Measurements from ENCODE around the gene MS4A10.

The MS4A10 gene

GRCh38 chr11:60763692-60764369, 21.3 kb upstream of the MS4A10 start:
- Histone ChIP-seq H3K4me1 (no peaks in the 10 kb centered on the region), H3K4me3 (ENCODE audit: low read depth, low read length) (no peak overlapping the region), H3K9me3 (no peaks in the 10 kb centered on the region), H3K27me3 (0 out of 2 replicates have a peak, but pooled peaks cover under 1% of the 10 kb centered on the region), H3K36me3 (no peaks in the 10 kb centered on the region)
- TF ChIP-seq CTCF (IDR thresholded peaks at IDR 0.05; ENCODE audit: low read depth, low read length) = no peak
- DNase-seq = no peak

- Histone ChIP-seq H3K4me1 (no peaks in the 10 kb centered on the region), H3K27me3 (no peaks in the 10 kb centered on the region), H3K36me3 (no peaks in the 10 kb centered on the region), H3K9me3 (no peaks in the 10 kb centered on the region), H3K4me3 (ENCODE audit: low read depth, low read length) (no peak overlapping the region)
- no peak for TF ChIP-seq CTCF (IDR thresholded peaks at IDR 0.05; ENCODE audit: low read depth, low read length)
- no peak for DNase-seq
Observed at GRCh38 chr11:60764879-60765278, 20.3 kb upstream of the MS4A10 start.

DNA sequence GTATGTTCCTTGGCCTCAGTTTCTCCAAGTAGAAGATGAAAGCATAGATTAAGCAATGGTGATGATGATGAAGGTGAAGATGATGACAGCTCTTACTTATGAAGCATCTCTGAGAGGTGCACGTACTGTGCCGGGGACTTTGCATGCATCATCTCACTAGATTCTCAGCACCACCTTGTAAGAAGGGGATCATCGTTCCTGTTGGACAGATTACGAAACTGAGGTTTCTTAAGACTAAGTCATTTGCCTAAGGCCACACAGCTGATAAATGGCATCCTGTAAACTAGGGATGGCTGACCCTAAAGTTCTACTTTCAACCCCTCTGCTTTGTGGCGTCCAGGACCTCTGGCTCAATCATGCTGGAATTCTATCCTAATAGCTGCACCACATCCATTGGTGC, 19.8 kb upstream of the MS4A10 start:
- no peak for DNase-seq
- Histone ChIP-seq H3K9me3 (no peaks in the 10 kb centered on the region), H3K27me3 (no peaks in the 10 kb centered on the region), H3K36me3 (no peaks in the 10 kb centered on the region), H3K4me1 (no peaks in the 10 kb centered on the region), H3K4me3 (ENCODE audit: low read depth, low read length) (no peak overlapping the region)
- TF ChIP-seq CTCF (IDR thresholded peaks at IDR 0.05; ENCODE audit: low read depth, low read length) = no peak

- no peaks in the 10 kb centered on the region for H3K4me1 ChIP-seq
- no peaks in the 10 kb centered on the region for H3K36me3 ChIP-seq
- no peak overlapping the region for H3K4me3 ChIP-seq (ENCODE audit: low read depth, low read length)
- no peak for TF ChIP-seq CTCF (IDR thresholded peaks at IDR 0.05; ENCODE audit: low read depth, low read length)
- no peaks in the 10 kb centered on the region for H3K27me3 ChIP-seq
- DNase-seq = no peak
- no peaks in the 10 kb centered on the region for H3K9me3 ChIP-seq
Observed at GRCh38 chr11:60766547-60766946, 18.6 kb upstream of the MS4A10 start.

DNA sequence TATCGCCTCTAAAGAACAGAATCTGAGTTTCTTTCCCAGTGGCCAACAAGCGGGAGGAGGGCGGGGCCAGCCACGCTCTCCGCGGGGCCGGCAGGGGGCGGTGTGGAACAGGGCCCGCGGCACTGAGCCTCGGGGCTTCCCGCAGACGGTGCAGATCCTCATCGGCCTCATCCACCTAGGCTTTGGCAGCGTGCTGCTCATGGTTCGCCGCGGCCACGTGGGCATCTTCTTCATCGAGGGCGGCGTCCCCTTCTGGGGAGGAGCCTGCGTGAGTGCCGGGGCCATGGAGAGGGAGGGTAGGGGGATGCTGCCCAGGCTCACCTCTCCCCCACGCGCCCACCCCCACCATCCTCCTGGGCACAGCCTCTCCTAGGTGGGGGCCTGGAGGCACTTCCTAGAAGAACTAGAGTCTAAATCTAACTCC, 17.7 kb upstream of the MS4A10 start:
- Histone ChIP-seq H3K36me3 (no peaks in the 10 kb centered on the region), H3K9me3 (no peaks in the 10 kb centered on the region), H3K4me3 (ENCODE audit: low read depth, low read length) (no peak overlapping the region), H3K27me3 (no peaks in the 10 kb centered on the region), H3K4me1 (no peaks in the 10 kb centered on the region)
- peak; percentile 40 for TF ChIP-seq CTCF (IDR thresholded peaks at IDR 0.05; ENCODE audit: low read depth, low read length)
- DNase-seq = peak; percentile 18

- Histone ChIP-seq H3K4me3 (ENCODE audit: low read depth, low read length) (no peak overlapping the region), H3K27me3 (no peaks in the 10 kb centered on the region), H3K36me3 (no peaks in the 10 kb centered on the region), H3K4me1 (no peaks in the 10 kb centered on the region), H3K9me3 (no peaks in the 10 kb centered on the region)
- no peak for TF ChIP-seq CTCF (IDR thresholded peaks at IDR 0.05; ENCODE audit: low read depth, low read length)
- DNase-seq = no peak
Observed at GRCh38 chr11:60768202-60768601, 16.9 kb upstream of the MS4A10 start.

Measured in BE2C (cell line).